GM23338 (cell line): ENCODE results near the gene ZNF653.

Experiments used
- CREB1 ChIP-seq: fragments of 250-450 bp; sonication (Bioruptor Pico); IDR thresholded peaks from 2 replicates; pipeline ENCODE4 v1.5.0; 2020; ENCODE audit warnings: low read depth, mild to moderate bottlenecking, moderate library complexity
- CTCF ChIP-seq, 2 experiments: fragments of 200-600 bp in 1 of 2; sonication (generic) in 1 of 2; conservative IDR thresholded peaks; 2 replicates each; pipeline versions ENCODE4 v1.5.1 to v1.6.1; 2016 to 2017; ENCODE audit warnings: antibody characterized with exemption in 2 of 2, low read depth in 2 of 2, mild to moderate bottlenecking in 2 of 2, moderate library complexity in 1 of 2
- ETS1 ChIP-seq: IDR thresholded peaks from 2 replicates; pipeline ENCODE4 v1.6.1; 2016; ENCODE audit warnings: antibody characterized with exemption
- EZH2 ChIP-seq: fragments of 200-600 bp; sonication (generic); IDR thresholded peaks from one replicate; pipeline ENCODE4 v1.8.0; 2017; ENCODE audit warnings: antibody characterized with exemption, mild to moderate bottlenecking, low read depth; ENCODE audit not compliant: unreplicated experiment
- EZH2phosphoT487 ChIP-seq: fragments of 200-600 bp; sonication (generic); IDR thresholded peaks from one replicate; pipeline ENCODE4 v1.8.1; 2018; ENCODE audit warnings: antibody characterized with exemption; ENCODE audit not compliant: unreplicated experiment
- JUNB ChIP-seq: IDR thresholded peaks from one replicate; pipeline ENCODE4 v1.6.1; 2016; ENCODE audit warnings: antibody characterized with exemption; ENCODE audit not compliant: unreplicated experiment
- NANOG ChIP-seq: IDR thresholded peaks from 2 replicates; pipeline ENCODE4 v1.6.1; 2016; ENCODE audit warnings: antibody characterized with exemption, borderline replicate concordance
- POLR2AphosphoS5 ChIP-seq: IDR thresholded peaks from 2 replicates; pipeline ENCODE4 v1.6.1; 2016; ENCODE audit warnings: antibody characterized with exemption, low read depth
- STAT1 ChIP-seq: IDR thresholded peaks from one replicate; pipeline ENCODE4 v1.6.1; 2016; ENCODE audit warnings: antibody characterized with exemption; ENCODE audit not compliant: unreplicated experiment
- ZNF114 ChIP-seq: fragments of 250-450 bp; sonication (Bioruptor Pico); IDR thresholded peaks from 2 replicates; pipeline ENCODE4 v1.5.0; 2020; ENCODE audit warnings: mild to moderate bottlenecking, moderate library complexity
- ZNF331 ChIP-seq: fragments of 250-450 bp; sonication (Bioruptor Pico); IDR thresholded peaks from 2 replicates; pipeline ENCODE4 v1.5.0; 2020; ENCODE audit warnings: low read depth, mild to moderate bottlenecking, moderate library complexity
- ZNF462 ChIP-seq: fragments of 250-450 bp; sonication (Bioruptor Pico); IDR thresholded peaks from 2 replicates; pipeline ENCODE4 v1.5.0; 2020; ENCODE audit warnings: mild to moderate bottlenecking, moderate library complexity
- TF ChIP-seq, protein P1 (sequence below): IDR thresholded peaks from one replicate; pipeline ENCODE4 v1.6.1; 2018; ENCODE audit warnings: antibody characterized with exemption; ENCODE audit not compliant: unreplicated experiment

DNA sequence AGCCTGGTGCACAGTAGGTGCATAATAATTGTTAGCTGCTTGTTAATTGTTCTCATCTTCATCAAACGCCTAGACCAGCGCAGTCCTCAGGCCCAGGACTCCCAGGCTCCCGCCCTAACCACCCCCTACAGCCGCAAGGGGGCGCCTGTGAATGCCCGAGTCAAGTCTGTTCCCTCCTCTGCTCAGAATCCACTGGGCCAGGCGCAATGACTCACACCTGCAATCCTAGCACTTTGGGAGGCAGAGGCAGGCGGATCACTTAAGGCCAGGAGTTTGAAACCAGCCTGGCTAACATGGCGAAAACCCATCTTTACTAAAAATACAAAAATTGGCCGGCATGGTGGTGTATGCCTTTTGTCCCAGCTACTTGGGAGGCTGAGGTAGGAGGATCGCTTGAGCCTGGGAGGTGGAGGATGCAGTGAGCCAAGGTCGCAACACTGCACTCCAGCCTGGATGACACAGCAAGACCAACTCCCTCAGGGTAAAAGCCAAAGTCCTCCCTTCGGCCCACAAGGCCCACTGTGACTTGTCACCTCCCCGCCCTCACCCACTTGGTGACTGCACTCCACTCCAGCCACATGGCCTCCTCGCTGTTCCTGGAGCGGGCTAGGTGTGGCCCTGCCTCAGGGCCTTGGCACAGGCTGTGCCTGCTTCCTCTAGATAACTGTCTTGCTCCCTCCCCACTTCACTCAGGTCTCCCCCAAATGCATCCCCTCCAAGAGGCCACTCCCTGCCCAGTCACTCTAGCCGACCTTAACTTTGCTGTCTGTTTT lies 9.1 kb downstream of the ZNF653 start:
- TF ChIP-seq CTCF (conservative IDR thresholded peaks at IDR 0.05; ENCODE audit: low read depth in 2 of 2) (peak; percentile 89 to 93), POLR2AphosphoS5 (no peak), STAT1 (no peak), CREB1 (no peak), ZNF331 (CRISPR knock-in tag) (no peak), EZH2 (no peak), EZH2phosphoT487 (no peak), ZNF462 (no peak), ZNF114 (CRISPR knock-in tag) (no peak), JUNB (no peak), NANOG (no peak), ETS1 (no peak)
- TF ChIP-seq, protein P1, sequence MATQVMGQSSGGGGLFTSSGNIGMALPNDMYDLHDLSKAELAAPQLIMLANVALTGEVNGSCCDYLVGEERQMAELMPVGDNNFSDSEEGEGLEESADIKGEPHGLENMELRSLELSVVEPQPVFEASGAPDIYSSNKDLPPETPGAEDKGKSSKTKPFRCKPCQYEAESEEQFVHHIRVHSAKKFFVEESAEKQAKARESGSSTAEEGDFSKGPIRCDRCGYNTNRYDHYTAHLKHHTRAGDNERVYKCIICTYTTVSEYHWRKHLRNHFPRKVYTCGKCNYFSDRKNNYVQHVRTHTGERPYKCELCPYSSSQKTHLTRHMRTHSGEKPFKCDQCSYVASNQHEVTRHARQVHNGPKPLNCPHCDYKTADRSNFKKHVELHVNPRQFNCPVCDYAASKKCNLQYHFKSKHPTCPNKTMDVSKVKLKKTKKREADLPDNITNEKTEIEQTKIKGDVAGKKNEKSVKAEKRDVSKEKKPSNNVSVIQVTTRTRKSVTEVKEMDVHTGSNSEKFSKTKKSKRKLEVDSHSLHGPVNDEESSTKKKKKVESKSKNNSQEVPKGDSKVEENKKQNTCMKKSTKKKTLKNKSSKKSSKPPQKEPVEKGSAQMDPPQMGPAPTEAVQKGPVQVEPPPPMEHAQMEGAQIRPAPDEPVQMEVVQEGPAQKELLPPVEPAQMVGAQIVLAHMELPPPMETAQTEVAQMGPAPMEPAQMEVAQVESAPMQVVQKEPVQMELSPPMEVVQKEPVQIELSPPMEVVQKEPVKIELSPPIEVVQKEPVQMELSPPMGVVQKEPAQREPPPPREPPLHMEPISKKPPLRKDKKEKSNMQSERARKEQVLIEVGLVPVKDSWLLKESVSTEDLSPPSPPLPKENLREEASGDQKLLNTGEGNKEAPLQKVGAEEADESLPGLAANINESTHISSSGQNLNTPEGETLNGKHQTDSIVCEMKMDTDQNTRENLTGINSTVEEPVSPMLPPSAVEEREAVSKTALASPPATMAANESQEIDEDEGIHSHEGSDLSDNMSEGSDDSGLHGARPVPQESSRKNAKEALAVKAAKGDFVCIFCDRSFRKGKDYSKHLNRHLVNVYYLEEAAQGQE, result no peak
